ENCODE results near the gene LRRC15.

LRRC15 gene

DNA sequence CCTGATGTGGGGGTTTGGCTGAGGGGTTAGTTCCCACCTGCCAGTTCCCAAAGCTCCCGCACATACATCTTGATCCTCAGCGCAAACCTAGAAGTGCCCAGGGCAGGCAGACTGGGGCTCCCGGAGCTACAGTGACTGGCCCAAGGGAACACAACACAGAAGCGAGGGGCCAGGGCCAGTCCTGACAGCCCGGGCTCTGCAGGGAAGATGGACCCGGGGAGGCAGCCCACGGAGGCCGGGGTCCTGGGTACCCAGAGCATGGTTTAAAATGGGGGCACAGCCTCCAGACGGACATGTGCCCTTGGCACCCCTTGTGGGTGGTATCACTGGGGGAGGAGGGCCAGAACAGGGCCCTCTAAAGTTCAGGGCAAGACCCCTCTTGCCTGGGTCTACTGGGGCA lies 23.5 kb downstream of the LRRC15 start:
- 84 to 95% methylated on average over 7 to 8 of the region's 9 CpGs for WGBS, 2 experiments (ENCODE audit: insufficient coverage in 2 of 2)
- Histone ChIP-seq H3K4me3 (ENCODE audit: extremely low read depth, insufficient read depth, low read length, poor library complexity, severe bottlenecking) (no peak overlapping the region), H3K4me1 (ENCODE audit: control insufficient read depth, insufficient read depth, low read length, poor library complexity, severe bottlenecking) (no peaks in the 10 kb centered on the region), H3K27ac (ENCODE audit: low read depth, low read length, severe bottlenecking) (no peak overlapping the region), H3K9me3 (ENCODE audit: control insufficient read depth, low read length) (no peaks in the 10 kb centered on the region), H3K36me3 (ENCODE audit: control insufficient read depth, insufficient read depth, low read length) (no peaks in the 10 kb centered on the region)

DNA sequence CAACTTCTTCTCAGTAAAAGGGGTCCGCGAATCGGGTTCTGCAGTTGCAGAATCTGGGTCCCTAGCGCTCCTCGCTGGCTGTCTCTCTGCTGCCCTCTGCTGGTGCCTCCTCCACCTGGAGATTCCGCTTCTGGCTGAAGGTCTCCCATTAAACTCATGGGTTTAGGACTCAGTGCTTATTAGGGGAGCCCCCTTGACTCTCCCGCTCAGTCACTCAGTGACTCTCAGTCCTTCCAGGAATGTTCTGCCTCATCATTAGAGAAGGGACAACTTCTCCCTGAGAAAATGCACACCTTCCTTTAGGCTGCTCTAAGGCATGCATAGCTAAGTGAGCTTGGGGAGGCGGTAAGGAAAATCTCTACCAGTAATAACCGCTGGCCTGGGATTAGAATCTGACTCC lies 25.5 kb downstream of the LRRC15 start:
- H3K27ac ChIP-seq (ENCODE audit: low read depth, low read length, severe bottlenecking), result no peak overlapping the region
- no peaks in the 10 kb centered on the region for H3K36me3 ChIP-seq (ENCODE audit: control insufficient read depth, insufficient read depth, low read length)
- H3K9me3 ChIP-seq (ENCODE audit: control insufficient read depth, low read length), result no peaks in the 10 kb centered on the region
- H3K4me3 ChIP-seq (ENCODE audit: extremely low read depth, insufficient read depth, low read length, poor library complexity, severe bottlenecking), result no peak overlapping the region
- 32 to 36% methylated on average over 9 of the region's 9 CpGs for WGBS, 2 experiments (ENCODE audit: insufficient coverage in 2 of 2)
- no peaks in the 10 kb centered on the region for H3K4me1 ChIP-seq (ENCODE audit: control insufficient read depth, insufficient read depth, low read length, poor library complexity, severe bottlenecking)

GRCh38 chr3:194343561-194343893 lies 26.0 kb downstream of the LRRC15 start:
- Histone ChIP-seq H3K9me3 (ENCODE audit: control insufficient read depth, low read length) (no peaks in the 10 kb centered on the region), H3K27ac (ENCODE audit: low read depth, low read length, severe bottlenecking) (no peak overlapping the region), H3K4me3 (ENCODE audit: extremely low read depth, insufficient read depth, low read length, poor library complexity, severe bottlenecking) (no peak overlapping the region), H3K4me1 (ENCODE audit: control insufficient read depth, insufficient read depth, low read length, poor library complexity, severe bottlenecking) (no peaks in the 10 kb centered on the region), H3K36me3 (ENCODE audit: control insufficient read depth, insufficient read depth, low read length) (no peaks in the 10 kb centered on the region)
- WGBS, 2 experiments (ENCODE audit: insufficient coverage in 2 of 2), result 55 to 67% methylated on average over 1 to 2 of the region's 2 CpGs

- no peak overlapping the region for H3K27ac ChIP-seq (ENCODE audit: low read depth, low read length, severe bottlenecking)
- 77 to 95% methylated on average over 5 to 7 of the region's 9 CpGs for WGBS, 2 experiments (ENCODE audit: insufficient coverage in 2 of 2)
- H3K36me3 ChIP-seq (ENCODE audit: control insufficient read depth, insufficient read depth, low read length), result no peaks in the 10 kb centered on the region
Observed at GRCh38 chr3:194342861-194343560, 26.5 kb downstream of the LRRC15 start.

GRCh38 chr3:194340757-194341400 lies 28.7 kb downstream of the LRRC15 start:
- Histone ChIP-seq H3K4me3 (ENCODE audit: extremely low read depth, insufficient read depth, low read length, poor library complexity, severe bottlenecking) (no peak overlapping the region), H3K27ac (ENCODE audit: low read depth, low read length, severe bottlenecking) (no peak overlapping the region), H3K9me3 (ENCODE audit: control insufficient read depth, low read length) (no peaks in the 10 kb centered on the region), H3K36me3 (ENCODE audit: control insufficient read depth, insufficient read depth, low read length) (no peaks in the 10 kb centered on the region), H3K4me1 (ENCODE audit: control insufficient read depth, insufficient read depth, low read length, poor library complexity, severe bottlenecking) (peaks cover 5% of the 10 kb centered on the region)
- 72 to 74% methylated on average over 22 to 24 of the region's 24 CpGs for WGBS, 2 experiments (ENCODE audit: insufficient coverage in 2 of 2)

More at GRCh38 chr3:194342861-194343560, 26.5 kb downstream of the LRRC15 start:
- Histone ChIP-seq H3K9me3 (ENCODE audit: control insufficient read depth, low read length) (no peaks in the 10 kb centered on the region), H3K4me3 (ENCODE audit: extremely low read depth, insufficient read depth, low read length, poor library complexity, severe bottlenecking) (no peak overlapping the region), H3K4me1 (ENCODE audit: control insufficient read depth, insufficient read depth, low read length, poor library complexity, severe bottlenecking) (no peaks in the 10 kb centered on the region)

DNA sequence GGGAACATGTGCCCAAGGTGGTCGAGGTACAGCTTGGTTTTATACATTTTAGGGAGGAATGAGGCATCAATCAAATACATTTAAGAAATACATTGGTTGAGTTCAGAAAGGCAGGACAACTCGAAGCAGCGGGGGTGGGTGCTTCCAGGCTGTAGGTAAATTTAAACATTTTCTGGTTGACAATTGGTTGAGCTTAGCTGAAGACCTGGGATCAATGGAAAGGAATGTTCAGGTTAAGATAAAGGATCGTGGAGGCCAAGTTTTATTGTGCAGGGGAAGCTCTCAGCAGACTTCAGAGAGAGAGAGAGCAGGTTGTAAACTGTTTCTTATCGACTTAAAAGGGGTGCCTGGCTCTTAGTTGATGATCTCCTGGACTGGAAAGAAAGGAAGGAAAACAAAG lies 29.7 kb downstream of the LRRC15 start:
- Histone ChIP-seq H3K27ac (ENCODE audit: low read depth, low read length, severe bottlenecking) (no peak overlapping the region), H3K4me1 (ENCODE audit: control insufficient read depth, insufficient read depth, low read length, poor library complexity, severe bottlenecking) (peaks cover 5% of the 10 kb centered on the region), H3K36me3 (ENCODE audit: control insufficient read depth, insufficient read depth, low read length) (no peaks in the 10 kb centered on the region), H3K9me3 (ENCODE audit: control insufficient read depth, low read length) (no peaks in the 10 kb centered on the region), H3K4me3 (ENCODE audit: extremely low read depth, insufficient read depth, low read length, poor library complexity, severe bottlenecking) (no peak overlapping the region)
- 27 to 51% methylated on average over 2 to 4 of the region's 5 CpGs for WGBS, 2 experiments (ENCODE audit: insufficient coverage in 2 of 2)

DNA sequence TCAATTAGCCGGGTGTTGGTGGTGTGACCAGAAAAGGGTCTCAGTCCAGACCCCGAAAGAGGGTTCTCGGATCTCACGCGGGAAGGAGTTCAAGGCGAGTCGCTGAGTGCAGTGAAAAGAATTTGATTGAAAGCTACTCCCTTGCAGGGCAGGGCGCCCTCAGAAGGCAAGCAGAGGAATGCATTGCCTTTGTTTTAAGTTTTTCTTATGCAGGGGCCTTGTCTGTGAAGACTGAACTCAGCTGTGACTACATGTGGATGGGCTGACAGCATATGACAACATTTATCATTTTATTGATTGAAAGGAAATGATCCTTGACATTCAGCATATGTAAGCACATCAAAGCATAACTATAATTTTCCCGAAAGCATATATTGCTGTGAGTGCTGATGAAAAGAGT lies 30.2 kb downstream of the LRRC15 start:
- Histone ChIP-seq H3K9me3 (ENCODE audit: control insufficient read depth, low read length) (no peaks in the 10 kb centered on the region), H3K4me3 (ENCODE audit: extremely low read depth, insufficient read depth, low read length, poor library complexity, severe bottlenecking) (no peak overlapping the region), H3K36me3 (ENCODE audit: control insufficient read depth, insufficient read depth, low read length) (no peaks in the 10 kb centered on the region), H3K27ac (ENCODE audit: low read depth, low read length, severe bottlenecking) (no peak overlapping the region), H3K4me1 (ENCODE audit: control insufficient read depth, insufficient read depth, low read length, poor library complexity, severe bottlenecking) (peaks cover 5% of the 10 kb centered on the region)
- WGBS, 2 experiments (ENCODE audit: insufficient coverage in 2 of 2), result 47 to 52% methylated on average over 7 to 8 of the region's 9 CpGs

GRCh38 chr3:194337965-194338753 lies 31.4 kb downstream of the LRRC15 start:
- no peak overlapping the region for H3K4me3 ChIP-seq (ENCODE audit: extremely low read depth, insufficient read depth, low read length, poor library complexity, severe bottlenecking)
- 90 to 91% methylated on average over 7 to 10 of the region's 13 CpGs for whole genome bisulfite sequencing, 2 experiments (ENCODE audit: insufficient coverage in 2 of 2)
- peaks cover 5% of the 10 kb centered on the region for H3K4me1 ChIP-seq (ENCODE audit: control insufficient read depth, insufficient read depth, low read length, poor library complexity, severe bottlenecking)
- no peaks in the 10 kb centered on the region for H3K9me3 ChIP-seq (ENCODE audit: control insufficient read depth, low read length)
- no peaks in the 10 kb centered on the region for H3K36me3 ChIP-seq (ENCODE audit: control insufficient read depth, insufficient read depth, low read length)
- no peak overlapping the region for H3K27ac ChIP-seq (ENCODE audit: low read depth, low read length, severe bottlenecking)

DNA sequence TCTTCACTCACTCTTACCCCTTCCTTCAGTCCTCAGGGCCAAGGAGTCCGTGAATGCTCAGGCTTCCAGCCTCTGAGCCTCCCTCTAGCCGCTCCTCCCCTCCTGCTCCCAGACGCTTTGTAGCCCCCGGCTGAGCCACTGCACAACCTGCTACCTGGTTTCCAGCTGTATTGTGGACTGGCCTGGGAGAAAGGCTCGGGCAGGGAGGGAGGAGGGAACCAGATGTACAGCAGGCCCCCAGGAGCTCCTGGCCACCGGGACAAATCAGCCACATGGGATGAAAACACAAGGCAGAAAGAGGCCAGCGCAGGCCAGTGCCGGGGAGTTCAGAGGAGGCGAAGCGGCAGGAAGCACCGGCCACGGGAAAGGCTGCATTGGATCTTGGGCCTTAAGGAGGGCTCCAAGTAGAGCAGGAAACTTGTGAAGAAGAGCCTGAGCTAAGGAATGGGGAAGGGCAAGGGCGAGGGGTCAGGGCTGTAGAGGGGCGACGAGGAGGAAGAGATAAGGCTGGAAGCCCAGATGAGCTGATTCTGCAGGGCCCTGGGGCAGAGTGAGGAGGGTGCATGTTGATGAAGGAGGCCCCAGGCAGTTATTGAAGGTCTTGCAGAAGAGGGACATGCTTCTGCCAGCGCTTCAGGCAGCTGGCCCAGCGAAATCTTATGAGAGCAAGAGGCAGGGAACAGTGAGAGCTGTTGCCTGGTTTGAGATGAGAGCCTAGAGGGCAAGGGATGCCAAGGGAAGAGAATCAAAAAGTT lies 32.8 kb downstream of the LRRC15 start:
- H3K27ac ChIP-seq (ENCODE audit: low read depth, low read length, severe bottlenecking), result no peak overlapping the region
- WGBS, 2 experiments (ENCODE audit: insufficient coverage in 2 of 2), result 79 to 81% methylated on average over 10 to 15 of the region's 17 CpGs
- no peaks in the 10 kb centered on the region for H3K9me3 ChIP-seq (ENCODE audit: control insufficient read depth, low read length)
- no peak overlapping the region for H3K4me3 ChIP-seq (ENCODE audit: extremely low read depth, insufficient read depth, low read length, poor library complexity, severe bottlenecking)
- H3K4me1 ChIP-seq (ENCODE audit: control insufficient read depth, insufficient read depth, low read length, poor library complexity, severe bottlenecking), result peaks cover 5% of the 10 kb centered on the region
- no peaks in the 10 kb centered on the region for H3K36me3 ChIP-seq (ENCODE audit: control insufficient read depth, insufficient read depth, low read length)

- no peaks in the 10 kb centered on the region for H3K36me3 ChIP-seq (ENCODE audit: control insufficient read depth, insufficient read depth, low read length)
- H3K4me3 ChIP-seq (ENCODE audit: extremely low read depth, insufficient read depth, low read length, poor library complexity, severe bottlenecking), result peak overlapping the region; percentile 41
- H3K9me3 ChIP-seq (ENCODE audit: control insufficient read depth, low read length), result no peaks in the 10 kb centered on the region
- WGBS, 2 experiments (ENCODE audit: insufficient coverage in 2 of 2), result 11 to 20% methylated on average over 10 to 11 of the region's 15 CpGs
- H3K4me1 ChIP-seq (ENCODE audit: control insufficient read depth, insufficient read depth, low read length, poor library complexity, severe bottlenecking), result peaks cover 21% of the 10 kb centered on the region
- H3K27ac ChIP-seq (ENCODE audit: low read depth, low read length, severe bottlenecking), result no peak overlapping the region
Observed at GRCh38 chr3:194333981-194334320, 35.6 kb downstream of the LRRC15 start.

Measured in mesodermal cell (in vitro differentiated cells).